Peyer's patch (tissue), 4 donors: ENCODE data around the gene PTPRR.

Source experiments
- POLR2A ChIP-seq, 2 donors: fragments of 450-650 bp; IDR thresholded peaks; one replicate each; pipeline ENCODE4 v1.5.1; 2017; ENCODE audit warnings: antibody characterized with exemption in 2 of 2, mild to moderate bottlenecking in 2 of 2, moderate library complexity in 2 of 2
- TF ChIP-seq, protein P1 (sequence below), 6 experiments: fragments of 450-650 bp in 4 of 6; fragments of 200-600 bp in 2 of 6; sonication (generic) in 1 of 6; IDR thresholded peaks; one replicate each; pipeline ENCODE4 v1.5.1; 2017 to 2019; ENCODE audit warnings: antibody characterized with exemption in 6 of 6, mild to moderate bottlenecking in 3 of 6, moderate library complexity in 1 of 6

DNA sequence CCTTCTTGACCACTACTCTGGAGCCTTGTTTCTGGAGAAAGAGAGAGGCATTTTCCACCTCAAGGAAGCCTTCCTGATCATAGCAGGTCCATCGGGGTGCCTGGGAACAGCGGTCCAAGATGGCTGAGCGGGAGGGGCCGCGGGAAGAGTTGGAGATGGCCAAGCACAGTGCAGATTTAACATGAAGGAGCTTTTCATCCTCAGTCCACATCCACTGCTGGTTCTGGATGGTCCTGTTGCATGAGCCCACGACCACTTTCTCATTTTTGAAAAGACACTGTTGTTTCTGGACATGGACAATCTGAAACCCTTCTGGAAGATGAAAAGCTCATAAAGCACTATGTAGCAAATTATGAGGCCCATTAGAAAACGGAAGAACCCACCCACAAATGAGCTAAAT is 284.8 kb downstream of the PTPRR start:
- TF ChIP-seq, protein P1, sequence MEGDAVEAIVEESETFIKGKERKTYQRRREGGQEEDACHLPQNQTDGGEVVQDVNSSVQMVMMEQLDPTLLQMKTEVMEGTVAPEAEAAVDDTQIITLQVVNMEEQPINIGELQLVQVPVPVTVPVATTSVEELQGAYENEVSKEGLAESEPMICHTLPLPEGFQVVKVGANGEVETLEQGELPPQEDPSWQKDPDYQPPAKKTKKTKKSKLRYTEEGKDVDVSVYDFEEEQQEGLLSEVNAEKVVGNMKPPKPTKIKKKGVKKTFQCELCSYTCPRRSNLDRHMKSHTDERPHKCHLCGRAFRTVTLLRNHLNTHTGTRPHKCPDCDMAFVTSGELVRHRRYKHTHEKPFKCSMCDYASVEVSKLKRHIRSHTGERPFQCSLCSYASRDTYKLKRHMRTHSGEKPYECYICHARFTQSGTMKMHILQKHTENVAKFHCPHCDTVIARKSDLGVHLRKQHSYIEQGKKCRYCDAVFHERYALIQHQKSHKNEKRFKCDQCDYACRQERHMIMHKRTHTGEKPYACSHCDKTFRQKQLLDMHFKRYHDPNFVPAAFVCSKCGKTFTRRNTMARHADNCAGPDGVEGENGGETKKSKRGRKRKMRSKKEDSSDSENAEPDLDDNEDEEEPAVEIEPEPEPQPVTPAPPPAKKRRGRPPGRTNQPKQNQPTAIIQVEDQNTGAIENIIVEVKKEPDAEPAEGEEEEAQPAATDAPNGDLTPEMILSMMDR (IDR thresholded peaks at IDR 0.05): no peak
- no peak for TF ChIP-seq POLR2A (IDR thresholded peaks at IDR 0.05)
